SU-DHL-6 (cell line): Measurements from ENCODE around the gene FAM228B.
"Not testable (repeated sequence)": the region's sequence is repeated elsewhere in the genome, so short reads cannot be mapped to it uniquely, and the experiment has no call there.

ENCODE experiments used
- CTCF ChIP-seq: fragments of 200-600 bp; sonication (generic); IDR thresholded peaks from one replicate; pipeline ENCODE4 v1.5.1; 2017; ENCODE audit warnings: antibody characterized with exemption, mild to moderate bottlenecking, low read length, moderate library complexity; ENCODE audit not compliant: insufficient read depth, poor library complexity, severe bottlenecking
- EZH2phosphoT487 ChIP-seq: fragments of 200-600 bp; sonication (generic), shearing (Covaris generic); conservative IDR thresholded peaks from 2 replicates; pipeline ENCODE4 v1.6.1; 2018; ENCODE audit warnings: mild to moderate bottlenecking, antibody characterized with exemption, low read length, moderate library complexity, mixed read lengths

- not testable (repeated sequence) for TF ChIP-seq CTCF, EZH2phosphoT487
Measured at GRCh38 chr2:24197213-24197612, 73.9 kb downstream of the FAM228B start.
